ENCODE measurements around the gene BDKRB2.

Gene BDKRB2

GRCh38 chr14:96274122-96274521 lies 69.5 kb downstream of the BDKRB2 start:
- DNase-seq: no peak

- no peak for DNase-seq
These were observed 69.9 kb downstream of the BDKRB2 start for GRCh38 chr14:96274543-96274942.

- peak; percentile 44 to 56 for DNase-seq
These were observed 70.8 kb downstream of the BDKRB2 start for GRCh38 chr14:96275177-96276112.

- no peak for DNase-seq
These were observed 73.3 kb downstream of the BDKRB2 start for GRCh38 chr14:96277890-96278289.

- DNase-seq: no peak
These were observed 74.9 kb downstream of the BDKRB2 start for GRCh38 chr14:96279564-96279963.

GRCh38 chr14:96280104-96280503 lies 75.5 kb downstream of the BDKRB2 start:
- DNase-seq: no peak

- DNase-seq: peak in 1 of 2 experiments; percentile 1
These were observed 76.8 kb downstream of the BDKRB2 start for GRCh38 chr14:96281486-96281885.

- no peak for DNase-seq
These were observed 79.4 kb downstream of the BDKRB2 start for GRCh38 chr14:96284008-96284407.

- no peak for DNase-seq
These were observed 79.8 kb downstream of the BDKRB2 start for GRCh38 chr14:96284430-96284829.

GRCh38 chr14:96285667-96286066 lies 81.0 kb downstream of the BDKRB2 start:
- DNase-seq: no peak

GRCh38 chr14:96286251-96286650 lies 81.6 kb downstream of the BDKRB2 start:
- no peak for DNase-seq

- DNase-seq: no peak
These were observed 83.2 kb downstream of the BDKRB2 start for GRCh38 chr14:96287856-96288255.
